BE2C (cell line): ENCODE data around the gene COL23A1.

Source experiments
- DNase-seq: peaks from one replicate; pipeline ENCODE4 v3.0.0-alpha.2; 2020
- H3K27me3 ChIP-seq: fragments of 250-450 bp; sonication (Bioruptor Pico); 2 replicates; pipeline ENCODE4 v1.5.1; 2020; ENCODE audit warnings: mild to moderate bottlenecking
- H3K36me3 ChIP-seq: fragments of 250-450 bp; sonication (Bioruptor Pico); 2 replicates; pipeline ENCODE4 v1.5.1; 2020; ENCODE audit warnings: mild to moderate bottlenecking
- H3K4me1 ChIP-seq: fragments of 250-450 bp; sonication (Bioruptor Pico); 2 replicates; pipeline ENCODE4 v1.5.1; 2020
- H3K4me3 ChIP-seq: 2 replicates; pipeline ENCODE4 v1.5.1; 2011; ENCODE audit warnings: low read depth, low read length
- H3K9me3 ChIP-seq: fragments of 250-450 bp; sonication (Bioruptor Pico); 2 replicates; pipeline ENCODE4 v1.5.1; 2020
- CTCF ChIP-seq: IDR thresholded peaks from 2 replicates; pipeline ENCODE4 v1.5.1; 2012; ENCODE audit warnings: mild to moderate bottlenecking, low read depth, low read length

Gene COL23A1

GRCh38 chr5:178273041-178273440 lies 317.2 kb downstream of the COL23A1 start:
- no peaks in the 10 kb centered on the region; the same call in 1 of the 2 replicates for H3K9me3 ChIP-seq
- no peaks in the 10 kb centered on the region for H3K4me1 ChIP-seq
- TF ChIP-seq CTCF, result no peak
- no peaks in the 10 kb centered on the region for H3K36me3 ChIP-seq
- DNase-seq, result no peak
- H3K4me3 ChIP-seq, result no peak overlapping the region
- H3K27me3 ChIP-seq, result no peaks in the 10 kb centered on the region

GRCh38 chr5:178272591-178272990 lies 317.6 kb downstream of the COL23A1 start:
- H3K4me1 ChIP-seq, result no peaks in the 10 kb centered on the region
- TF ChIP-seq CTCF, result no peak

GRCh38 chr5:178271726-178272479 lies 318.3 kb downstream of the COL23A1 start:
- no peaks in the 10 kb centered on the region for H3K36me3 ChIP-seq
- DNase-seq, result no peak
- H3K9me3 ChIP-seq, result no peaks in the 10 kb centered on the region; the same call in 1 of the 2 replicates
- no peaks in the 10 kb centered on the region for H3K27me3 ChIP-seq
- no peak for TF ChIP-seq CTCF
- H3K4me3 ChIP-seq, result no peak overlapping the region
- H3K4me1 ChIP-seq, result no peaks in the 10 kb centered on the region

More at GRCh38 chr5:178272591-178272990, 317.6 kb downstream of the COL23A1 start:
- Histone ChIP-seq H3K36me3 (no peaks in the 10 kb centered on the region), H3K27me3 (no peaks in the 10 kb centered on the region), H3K9me3 (no peaks in the 10 kb centered on the region; the same call in 1 of the 2 replicates), H3K4me3 (no peak overlapping the region)
- no peak for DNase-seq

- Histone ChIP-seq H3K4me1 (no peaks in the 10 kb centered on the region), H3K36me3 (no peaks in the 10 kb centered on the region), H3K9me3 (no peaks in the 10 kb centered on the region; the same call in 1 of the 2 replicates), H3K27me3 (no peaks in the 10 kb centered on the region), H3K4me3 (no peak overlapping the region)
- no peak for TF ChIP-seq CTCF
- DNase-seq, result no peak
These were observed 319.0 kb downstream of the COL23A1 start for GRCh38 chr5:178271231-178271630.

GRCh38 chr5:178269499-178269898 lies 320.7 kb downstream of the COL23A1 start:
- no peak for TF ChIP-seq CTCF
- Histone ChIP-seq H3K4me3 (no peak overlapping the region), H3K9me3 (no peaks in the 10 kb centered on the region), H3K27me3 (no peaks in the 10 kb centered on the region), H3K36me3 (no peaks in the 10 kb centered on the region), H3K4me1 (no peaks in the 10 kb centered on the region)
- DNase-seq, result no peak

- Histone ChIP-seq H3K4me1 (no peaks in the 10 kb centered on the region), H3K9me3 (no peaks in the 10 kb centered on the region), H3K36me3 (no peaks in the 10 kb centered on the region), H3K4me3 (no peak overlapping the region), H3K27me3 (no peaks in the 10 kb centered on the region)
- no peak for TF ChIP-seq CTCF
- no peak for DNase-seq
These were observed 322.3 kb downstream of the COL23A1 start for GRCh38 chr5:178267876-178268275.
